H9 (cell line): ENCODE measurements around the gene CDH20. TPM values are rescaled to one million over a fixed set of nuclear protein-coding genes. Genes with fewer than 3 reads are reported as not detected.

ENCODE experiments used
- DNase-seq: peaks from one replicate; pipeline ENCODE4 v3.0.0-alpha.2; 2017
- H2AFZ ChIP-seq: one replicate; pipeline ENCODE4 v1.6.1; 2013; ENCODE audit warnings: mild to moderate bottlenecking, low read length, control low read depth, moderate library complexity
- H2AK5ac ChIP-seq: 2 replicates; pipeline ENCODE4 v1.6.1; 2013; ENCODE audit warnings: low read length, control low read depth, mixed read lengths; ENCODE audit not compliant: insufficient read length
- H2BK120ac ChIP-seq: one replicate; pipeline ENCODE4 v1.6.1; 2013; ENCODE audit warnings: low read depth, mild to moderate bottlenecking, low read length, control low read depth, inconsistent platforms; ENCODE audit not compliant: poor library complexity, severe bottlenecking
- H2BK12ac ChIP-seq: 2 replicates; pipeline ENCODE4 v1.6.1; 2013; ENCODE audit warnings: low read length, control low read depth, mixed read lengths, low read depth; ENCODE audit not compliant: insufficient read length
- H2BK15ac ChIP-seq: 2 replicates; pipeline ENCODE4 v1.6.1; 2013; ENCODE audit warnings: low read depth, low read length, control low read depth
- H2BK20ac ChIP-seq: one replicate; pipeline ENCODE4 v1.6.1; 2013; ENCODE audit warnings: low read depth, mild to moderate bottlenecking, low read length, control low read depth, inconsistent platforms; ENCODE audit not compliant: poor library complexity, severe bottlenecking
- H2BK5ac ChIP-seq: 2 replicates; pipeline ENCODE4 v1.6.1; 2013; ENCODE audit warnings: low read length, control low read depth, mixed read lengths; ENCODE audit not compliant: insufficient read length
- H3K14ac ChIP-seq: 2 replicates; pipeline ENCODE4 v1.6.1; 2013; ENCODE audit warnings: low read length, control low read depth; ENCODE audit not compliant: insufficient read depth
- H3K18ac ChIP-seq: 2 replicates; pipeline ENCODE4 v1.6.1; 2013; ENCODE audit warnings: low read depth, mild to moderate bottlenecking, mixed read lengths, low read length, control low read depth; ENCODE audit not compliant: insufficient read length
- H3K23ac ChIP-seq: 2 replicates; pipeline ENCODE4 v1.6.1; 2013; ENCODE audit warnings: low read length, control low read depth, mixed read lengths, low read depth; ENCODE audit not compliant: insufficient read length
- H3K23me2 ChIP-seq: 2 replicates; pipeline ENCODE4 v1.6.1; 2013; ENCODE audit warnings: low read depth, mild to moderate bottlenecking, mixed read lengths, low read length, control low read depth; ENCODE audit not compliant: insufficient read length, poor library complexity, severe bottlenecking
- H3K27ac ChIP-seq: 2 replicates; pipeline ENCODE4 v1.5.1; 2013; ENCODE audit warnings: low read length, control low read depth, mixed read lengths, low read depth; ENCODE audit not compliant: insufficient read length
- H3K27me3 ChIP-seq: 2 replicates; pipeline ENCODE4 v1.6.1; 2013; ENCODE audit warnings: low read length, control low read depth, inconsistent platforms; ENCODE audit not compliant: insufficient read depth
- H3K4ac ChIP-seq: 2 replicates; pipeline ENCODE4 v1.6.1; 2013; ENCODE audit warnings: low read depth, mild to moderate bottlenecking, control low read depth, inconsistent platforms, low read length, moderate library complexity
- H3K4me1 ChIP-seq: 2 replicates; pipeline ENCODE4 v1.6.1; 2013; ENCODE audit warnings: low read length, control low read depth, inconsistent platforms; ENCODE audit not compliant: insufficient read depth
- H3K4me2 ChIP-seq: 2 replicates; pipeline ENCODE4 v1.6.1; 2013; ENCODE audit warnings: low read length, control low read depth, mixed read lengths; ENCODE audit not compliant: insufficient read length, insufficient read depth
- H3K56ac ChIP-seq: 2 replicates; pipeline ENCODE4 v1.6.1; 2013; ENCODE audit warnings: low read depth, mild to moderate bottlenecking, mixed read lengths, low read length, control low read depth; ENCODE audit not compliant: insufficient read length
- H3K79me1 ChIP-seq: 2 replicates; pipeline ENCODE4 v1.6.1; 2013; ENCODE audit warnings: low read depth, mild to moderate bottlenecking, moderate library complexity, low read length, control low read depth, inconsistent platforms; ENCODE audit not compliant: insufficient read depth, poor library complexity, severe bottlenecking
- H3K79me2 ChIP-seq: 2 replicates; pipeline ENCODE4 v1.6.1; 2013; ENCODE audit warnings: low read length, control low read depth, inconsistent platforms; ENCODE audit not compliant: insufficient read depth
- H3K9ac ChIP-seq: 2 replicates; pipeline ENCODE4 v1.6.1; 2013; ENCODE audit warnings: low read length, control low read depth, mixed read lengths; ENCODE audit not compliant: insufficient read length; ENCODE audit errors: extremely low read depth
- H3K9me3 ChIP-seq: one replicate; pipeline ENCODE4 v1.6.1; 2013; ENCODE audit warnings: low read depth, low read length, inconsistent platforms; ENCODE audit not compliant: control insufficient read depth
- H3T11ph ChIP-seq: one replicate; pipeline ENCODE4 v1.6.1; 2013; ENCODE audit warnings: mild to moderate bottlenecking, low read length, control low read depth, inconsistent platforms
- H4K20me1 ChIP-seq: one replicate; pipeline ENCODE4 v1.6.1; 2013; ENCODE audit not compliant: control insufficient read depth, insufficient read length, insufficient read depth
- H4K5ac ChIP-seq: 2 replicates; pipeline ENCODE4 v1.6.1; 2013; ENCODE audit warnings: low read depth, mild to moderate bottlenecking, mixed read lengths, low read length, control low read depth; ENCODE audit not compliant: insufficient read length
- H4K8ac ChIP-seq: replicated peaks from 2 replicates; pipeline ENCODE4 v1.6.1; 2013; ENCODE audit warnings: low read length, control low read depth, mixed read lengths, low read depth; ENCODE audit not compliant: insufficient read length
- H4K91ac ChIP-seq: 2 replicates; pipeline ENCODE4 v1.6.1; 2013; ENCODE audit warnings: low read depth, mild to moderate bottlenecking, moderate library complexity, mixed read lengths, low read length, control low read depth; ENCODE audit not compliant: insufficient read length
- H3K27ac Mint-ChIP-seq, 3 experiments: 2 replicates in 2 of 3; 3 replicates in 1 of 3; pipeline ENCODE4 v1.8.0; 2020 to 2021; ENCODE audit warnings: mixed read lengths in 3 of 3, mild to moderate bottlenecking in 1 of 3, moderate library complexity in 1 of 3
- H3K27me3 Mint-ChIP-seq: 2 replicates; pipeline ENCODE4 v1.8.0; 2021; ENCODE audit warnings: low read depth, mild to moderate bottlenecking, moderate library complexity, mixed read lengths
- H3K36me3 Mint-ChIP-seq, 3 experiments: 2 replicates in 2 of 3; 3 replicates in 1 of 3; pipeline ENCODE4 v1.8.0; 2020 to 2021; ENCODE audit warnings: low read depth in 3 of 3, mixed read lengths in 3 of 3; ENCODE audit not compliant: insufficient read depth in 1 of 3
- H3K4me1 Mint-ChIP-seq, 2 experiments: 2 replicates each; pipeline ENCODE4 v1.8.0; 2020; ENCODE audit warnings: mixed read lengths in 2 of 2
- H3K4me3 Mint-ChIP-seq, 2 experiments: 2 replicates in 1 of 2; 3 replicates in 1 of 2; pipeline ENCODE4 v1.8.0; 2020 to 2021; ENCODE audit warnings: mild to moderate bottlenecking in 2 of 2, mixed read lengths in 2 of 2, moderate library complexity in 1 of 2
- H3K9me3 Mint-ChIP-seq, 2 experiments: 2 replicates in 1 of 2; 3 replicates in 1 of 2; pipeline ENCODE4 v1.8.0; 2020; ENCODE audit warnings: mild to moderate bottlenecking in 2 of 2, mixed read lengths in 2 of 2, moderate library complexity in 1 of 2
- CTCF ChIP-seq: fragments of 200-600 bp; sonication (generic); conservative IDR thresholded peaks from 3 replicates; pipeline ENCODE4 v1.8.0; 2021; ENCODE audit warnings: antibody characterized with exemption, mild to moderate bottlenecking
- WGBS: extraction: QIAGEN DNeasy Blood & Tissue Kit; methylation state at CpG from one replicate; pipeline ENCODE4 v1.1.7; 2013; ENCODE audit warnings: missing lambda C conversion rate, low lambda C conversion rate, mixed read lengths; ENCODE audit not compliant: insufficient read length; ENCODE audit errors: extremely low coverage; 5-methylcytosine and 5-hydroxymethylcytosine counted together
- total RNA-seq: library from RNA; stranded (reverse); gene quantifications from 2 replicates; pipeline ENCODE4 v1.2.1, GENCODE V29; 2021

CDH20 gene
- total RNA-seq, 1 experiment from 2014 or later, result not detected

DNA sequence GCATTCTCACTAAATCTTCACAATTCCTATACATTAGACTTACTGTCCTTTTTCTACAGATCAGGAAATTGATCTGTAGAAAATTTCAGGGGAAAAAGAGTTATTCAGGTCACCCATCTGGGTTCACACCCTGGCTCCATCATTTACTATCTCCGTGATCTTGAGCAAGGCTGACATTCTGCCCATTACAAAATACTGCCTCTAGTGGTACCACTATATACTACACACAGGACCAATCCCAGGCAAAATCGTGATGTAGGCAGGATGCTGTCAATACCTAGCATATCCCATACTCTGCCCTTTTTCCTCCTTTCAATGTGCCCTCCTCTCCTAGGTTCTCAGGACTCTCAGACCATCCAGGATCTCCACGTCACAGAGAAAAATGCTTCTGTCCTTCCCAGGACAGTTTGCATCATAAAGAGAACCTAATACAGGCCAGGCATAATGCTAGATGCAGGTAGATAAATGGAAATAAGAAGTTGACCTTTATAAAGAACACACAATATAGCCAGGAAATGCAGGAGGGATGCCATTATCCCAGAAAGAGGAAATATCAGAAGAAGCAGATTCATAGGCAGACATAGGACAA, 101.9 kb downstream of the CDH20 start:
- Mint-ChIP-seq H3K27ac (no peak overlapping the region), H3K4me3 (no peak overlapping the region), H3K9me3 (no peaks in the 10 kb centered on the region), H3K27me3 (no peaks in the 10 kb centered on the region), H3K36me3 (no peaks in the 10 kb centered on the region), H3K4me1 (peaks cover 0 to 2% of the 10 kb centered on the region in 2 experiments; a peak in 1 of 4 replicates)
- Histone ChIP-seq H4K20me1 (no peaks in the 10 kb centered on the region), H2BK12ac (no peak overlapping the region), H3K4ac (no peak overlapping the region), H3K4me2 (no peak overlapping the region), H2AK5ac (no peak overlapping the region), H3K23me2 (no peaks in the 10 kb centered on the region), H4K8ac (no peak overlapping the region), H2BK20ac (no peak overlapping the region), H3K56ac (no peak overlapping the region), H2BK15ac (no peak overlapping the region), H3K9me3 (no peaks in the 10 kb centered on the region), H2BK5ac (no peak overlapping the region), H3K4me1 (no peaks in the 10 kb centered on the region), H4K5ac (no peak overlapping the region), H3K14ac (no peak overlapping the region), H3T11ph (no peak overlapping the region), H3K79me2 (no peaks in the 10 kb centered on the region), H2AFZ (no peak overlapping the region), H2BK120ac (no peak overlapping the region), H3K27me3 (no peaks in the 10 kb centered on the region), H3K9ac (no peak overlapping the region), H3K23ac (no peak overlapping the region), H3K79me1 (no peaks in the 10 kb centered on the region), H4K91ac (no peak overlapping the region), H3K27ac (no peak overlapping the region), H3K18ac (no peak overlapping the region)
- peak; percentile 79 for TF ChIP-seq CTCF
- DNase-seq, result peak; percentile 34
- no CpG with 5 or more reads among the region's 3 CpGs for WGBS
